Activated naive CD4-positive, alpha-beta T cell treated with anti-CD3 and anti-CD28 coated beads, Interleukin-2, amount 10 ng/mL, durations not matched to agents 7 days and 5 days (primary cell): ENCODE data around the gene KATNBL1.

Source experiments
- CTCF ChIA-PET: fragments of 350-600 bp; sonication (Branson Sonifier 250); formaldehyde crosslinking; loops from one replicate; lab custom pipeline; 2021; ENCODE audit warnings: antibody characterized with exemption; lab: Charles Lee
- DNase-seq: peaks from one replicate; pipeline ENCODE4 v3.0.0-alpha.2; 2020
- H3K27ac Mint-ChIP-seq: one replicate; pipeline ENCODE4 v1.8.0; 2021; ENCODE audit warnings: mild to moderate bottlenecking, moderate library complexity, mixed read lengths
- H3K27me3 Mint-ChIP-seq: one replicate; pipeline ENCODE4 v1.8.0; 2021; ENCODE audit warnings: mild to moderate bottlenecking, mixed read lengths
- H3K36me3 Mint-ChIP-seq: one replicate; pipeline ENCODE4 v1.8.0; 2021; ENCODE audit warnings: mixed read lengths
- H3K4me1 Mint-ChIP-seq: one replicate; pipeline ENCODE4 v1.8.0; 2021; ENCODE audit warnings: mixed read lengths
- H3K4me3 Mint-ChIP-seq: one replicate; pipeline ENCODE4 v1.8.0; 2021; ENCODE audit warnings: mild to moderate bottlenecking, moderate library complexity, mixed read lengths
- H3K9me3 Mint-ChIP-seq: one replicate; pipeline ENCODE4 v1.8.0; 2021; ENCODE audit warnings: mixed read lengths

The KATNBL1 gene

DNA sequence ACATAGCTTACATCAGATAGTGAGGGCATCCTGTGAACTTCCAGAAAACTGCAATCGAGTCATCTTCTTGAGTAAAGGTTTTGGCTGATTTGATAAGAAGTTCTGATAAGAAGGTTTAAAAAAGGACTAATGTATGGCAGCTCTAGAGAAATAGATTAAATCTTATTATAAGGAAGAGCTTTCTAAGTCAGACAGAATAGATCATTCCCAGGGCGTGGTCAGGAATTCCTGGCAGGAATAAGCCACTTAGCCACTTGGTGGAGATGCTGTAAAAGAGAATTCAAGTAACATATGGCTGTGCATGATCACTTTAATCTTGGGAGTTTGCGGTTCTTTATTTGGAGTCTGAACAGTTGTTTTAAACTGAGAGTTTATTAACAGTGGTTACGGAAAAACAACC lies 90.6 kb downstream of the KATNBL1 start:
- Mint-ChIP-seq H3K4me3 (no peak overlapping the region), H3K27me3 (peaks cover 31% of the 10 kb centered on the region), H3K27ac (no peak overlapping the region), H3K36me3 (no peaks in the 10 kb centered on the region), H3K9me3 (no peaks in the 10 kb centered on the region), H3K4me1 (no peaks in the 10 kb centered on the region)
- DNase-seq = no peak
- CTCF ChIA-PET = interaction anchor here (1.3 kb wide), 1 partner anchor 9 kb away, joined by 5 read pairs; no protein-coding TSS in a partner anchor

DNA sequence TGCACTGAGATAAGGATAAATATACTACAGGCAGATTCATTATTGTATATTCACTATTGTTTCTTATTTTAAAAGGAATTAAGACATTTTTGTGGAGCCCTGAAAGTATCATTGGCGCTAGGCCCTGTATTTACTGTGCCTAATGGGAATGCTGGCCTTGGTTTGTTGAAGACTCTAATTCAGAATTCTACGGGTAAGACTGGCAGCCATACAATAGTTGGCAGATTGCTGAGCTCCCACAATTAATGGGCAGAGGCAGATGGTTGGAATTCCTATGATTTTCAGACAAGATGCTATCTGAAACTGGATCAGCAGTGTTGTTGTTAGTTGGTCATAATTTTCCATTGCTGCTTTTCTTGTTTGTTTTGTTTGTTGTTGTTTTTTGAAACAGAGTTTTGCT lies 93.3 kb downstream of the KATNBL1 start:
- Mint-ChIP-seq H3K9me3 (no peaks in the 10 kb centered on the region), H3K27me3 (peaks cover 28% of the 10 kb centered on the region), H3K4me3 (no peak overlapping the region), H3K4me1 (no peaks in the 10 kb centered on the region), H3K27ac (no peak overlapping the region), H3K36me3 (no peaks in the 10 kb centered on the region)
- CTCF ChIA-PET = no interaction called here
- no peak for DNase-seq

- peaks cover 24% of the 10 kb centered on the region for H3K27me3 Mint-ChIP-seq
- H3K27ac Mint-ChIP-seq = no peak overlapping the region
- CTCF ChIA-PET = no interaction called here
- no peaks in the 10 kb centered on the region for H3K36me3 Mint-ChIP-seq
- no peaks in the 10 kb centered on the region for H3K9me3 Mint-ChIP-seq
- peaks cover 5% of the 10 kb centered on the region for H3K4me1 Mint-ChIP-seq
- H3K4me3 Mint-ChIP-seq = no peak overlapping the region
- no peak for DNase-seq
Measured at GRCh38 chr15:34114739-34115138, 95.2 kb downstream of the KATNBL1 start.

DNA sequence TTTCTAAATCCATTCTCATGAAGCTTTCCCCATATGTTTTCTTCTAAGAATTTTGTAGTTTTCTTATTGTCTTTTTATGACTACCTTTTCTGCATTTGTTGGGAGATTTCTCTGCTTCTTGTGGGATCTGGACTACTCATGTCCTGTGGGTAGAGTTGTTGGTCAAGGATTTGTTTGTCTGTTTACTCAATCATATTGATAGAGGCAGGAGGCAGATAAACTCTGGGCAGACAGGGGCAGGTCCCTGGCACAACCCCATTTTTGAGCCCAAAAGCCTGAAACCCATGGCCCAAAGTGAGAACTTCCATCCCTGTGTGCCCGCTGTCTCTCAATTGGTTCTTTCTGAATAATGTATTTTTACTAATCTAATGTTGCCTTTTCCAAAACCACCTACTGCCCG lies 95.7 kb downstream of the KATNBL1 start:
- CTCF ChIA-PET = interaction anchor here (1.5 kb wide), 1 partner anchor 97 kb away, joined by 3 read pairs; no protein-coding TSS in a partner anchor
- DNase-seq = no peak
- Mint-ChIP-seq H3K4me1 (peaks cover 5% of the 10 kb centered on the region), H3K36me3 (no peaks in the 10 kb centered on the region), H3K27ac (no peak overlapping the region), H3K27me3 (peaks cover 24% of the 10 kb centered on the region), H3K9me3 (no peaks in the 10 kb centered on the region), H3K4me3 (no peak overlapping the region)

- CTCF ChIA-PET = interaction anchor here (0.6 to 4.4 kb wide), 5 partner anchors 49 to 1594 kb away, joined by 4 to 29 read pairs (median 4); partner anchors contain the start of gene KATNBL1
- DNase-seq = no peak
- Mint-ChIP-seq H3K27me3 (peaks cover 15% of the 10 kb centered on the region), H3K4me3 (no peak overlapping the region), H3K4me1 (peaks cover 5% of the 10 kb centered on the region), H3K27ac (no peak overlapping the region), H3K9me3 (no peaks in the 10 kb centered on the region), H3K36me3 (no peaks in the 10 kb centered on the region)
Measured at GRCh38 chr15:34111488-34111887, 98.4 kb downstream of the KATNBL1 start.

GRCh38 chr15:34109797-34110663 lies 99.9 kb downstream of the KATNBL1 start:
- Mint-ChIP-seq H3K4me3 (no peak overlapping the region), H3K27ac (no peak overlapping the region), H3K4me1 (peaks cover 5% of the 10 kb centered on the region), H3K36me3 (peaks cover 3% of the 10 kb centered on the region), H3K9me3 (no peaks in the 10 kb centered on the region), H3K27me3 (peaks cover 10% of the 10 kb centered on the region)
- CTCF ChIA-PET = interaction anchor here (0.6 to 4.4 kb wide), 16 partner anchors 9 to 753 kb away, joined by 3 to 29 read pairs (median 5); partner anchors contain the start of genes EMC7, GOLGA8B, KATNBL1 and LPCAT4
- no peak for DNase-seq

- H3K9me3 Mint-ChIP-seq = peaks cover 10% of the 10 kb centered on the region
- CTCF ChIA-PET = no interaction called here
- no peaks in the 10 kb centered on the region for H3K27me3 Mint-ChIP-seq
- peaks cover 17% of the 10 kb centered on the region for H3K36me3 Mint-ChIP-seq
- no peak overlapping the region for H3K4me3 Mint-ChIP-seq
- no peak for DNase-seq
- H3K27ac Mint-ChIP-seq = no peak overlapping the region
- peaks cover 19% of the 10 kb centered on the region for H3K4me1 Mint-ChIP-seq
Measured at GRCh38 chr15:34107315-34107714, 102.6 kb downstream of the KATNBL1 start.

DNA sequence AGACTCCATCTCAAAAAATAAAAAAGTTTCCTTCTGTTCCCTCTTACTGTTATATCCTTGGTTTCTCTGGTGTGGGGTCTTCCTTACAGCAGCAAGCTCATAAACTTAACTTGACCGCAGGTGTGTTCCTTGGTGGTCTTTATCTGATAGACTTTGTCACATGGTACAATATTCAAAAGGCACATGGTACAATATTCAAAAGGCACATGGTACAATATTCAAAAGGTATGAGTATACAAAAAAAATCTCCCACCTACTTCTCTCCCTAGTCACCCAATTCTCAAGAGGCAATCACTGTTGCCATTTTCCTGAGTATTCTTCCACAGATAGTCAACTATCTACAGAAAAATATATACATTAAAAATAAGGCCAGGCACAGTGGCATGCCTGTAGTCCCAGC lies 103.5 kb downstream of the KATNBL1 start:
- no peak for DNase-seq
- Mint-ChIP-seq H3K27me3 (peaks cover 3% of the 10 kb centered on the region), H3K4me1 (peaks cover 24% of the 10 kb centered on the region), H3K9me3 (peaks cover 10% of the 10 kb centered on the region), H3K4me3 (no peak overlapping the region), H3K27ac (no peak overlapping the region), H3K36me3 (peaks cover 24% of the 10 kb centered on the region)
- CTCF ChIA-PET = no interaction called here

- H3K9me3 Mint-ChIP-seq = peaks cover 10% of the 10 kb centered on the region
- H3K4me1 Mint-ChIP-seq = peaks cover 40% of the 10 kb centered on the region
- peaks cover 3% of the 10 kb centered on the region for H3K27me3 Mint-ChIP-seq
- DNase-seq = no peak
- CTCF ChIA-PET = interaction anchor here (1.3 to 1.8 kb wide), 2 partner anchors 107 to 485 kb away, joined by 3 to 4 read pairs; partner anchors contain the start of gene KATNBL1
- H3K36me3 Mint-ChIP-seq = peaks cover 29% of the 10 kb centered on the region
- H3K27ac Mint-ChIP-seq = peak overlapping the region; percentile 95
- H3K4me3 Mint-ChIP-seq = peak overlapping the region; percentile 97
Measured at GRCh38 chr15:34102175-34102925, 107.5 kb downstream of the KATNBL1 start.

DNA sequence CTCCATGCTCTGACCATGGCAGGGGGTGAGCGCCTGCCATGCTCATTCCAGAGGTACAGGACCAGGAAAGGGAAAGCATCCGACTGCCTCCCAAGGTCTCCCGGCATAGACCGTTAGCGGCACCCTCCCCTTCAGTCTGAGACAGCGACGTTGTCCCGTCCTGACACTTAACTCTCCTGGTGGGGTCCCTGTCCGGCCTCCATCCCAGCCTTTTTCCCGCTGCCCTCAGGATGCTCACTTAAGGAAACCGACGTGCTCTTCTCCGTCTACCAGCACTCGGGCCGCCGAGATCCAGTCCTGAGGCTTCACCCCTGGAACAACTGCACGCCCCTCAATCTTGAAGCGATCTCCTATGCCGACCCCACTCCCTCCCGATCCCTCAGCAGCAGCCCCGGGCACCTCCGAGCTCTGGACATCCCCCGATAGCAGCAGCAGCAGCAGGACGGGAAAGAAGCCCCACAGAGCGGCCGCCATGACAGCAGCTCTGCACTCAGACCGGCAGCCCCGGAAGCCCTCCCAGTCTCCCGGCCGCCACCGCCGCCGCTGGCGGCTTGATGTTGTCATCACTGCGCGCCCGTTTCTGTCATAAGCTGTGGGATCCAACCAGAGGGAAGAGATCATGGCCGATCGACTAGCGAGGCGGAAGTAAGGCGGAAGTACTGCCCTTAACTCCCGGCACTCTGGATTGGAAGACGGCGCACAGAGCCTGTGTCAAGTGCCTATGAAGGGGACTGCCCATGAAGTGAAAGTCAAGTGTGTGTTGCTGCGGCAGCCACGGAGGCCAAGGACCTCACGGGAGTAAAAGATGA lies 108.3 kb downstream of the KATNBL1 start, which contains the start of the genes EMC7 and PGBD4:
TSS of gene EMC7 (minus strand) at position 497 of the 809 bp plus-strand sequence. CDS start at position 474, 23 bp downstream.
TSS of gene PGBD4 (plus strand) at position 718 of the 809 bp plus-strand sequence. CDS start 449 bp downstream, outside the sequence.
- H3K4me3 Mint-ChIP-seq = peak within 1 kb of the TSS; percentile 97
- CTCF ChIA-PET = interaction anchor here (0.8 to 1.8 kb wide), 3 partner anchors 8 to 267 kb away, joined by 3 read pairs; partner anchors contain the start of gene KATNBL1
- DNase-seq = peak; percentile 100
- H3K9me3 Mint-ChIP-seq = peaks cover 10% of the 10 kb centered on the region
- peaks cover 3% of the 10 kb centered on the region for H3K27me3 Mint-ChIP-seq
- H3K27ac Mint-ChIP-seq = peak within 1 kb of the TSS; percentile 95
- H3K36me3 Mint-ChIP-seq = peaks cover 29% of the 10 kb centered on the region
- H3K4me1 Mint-ChIP-seq = peaks cover 41% of the 10 kb centered on the region

DNA sequence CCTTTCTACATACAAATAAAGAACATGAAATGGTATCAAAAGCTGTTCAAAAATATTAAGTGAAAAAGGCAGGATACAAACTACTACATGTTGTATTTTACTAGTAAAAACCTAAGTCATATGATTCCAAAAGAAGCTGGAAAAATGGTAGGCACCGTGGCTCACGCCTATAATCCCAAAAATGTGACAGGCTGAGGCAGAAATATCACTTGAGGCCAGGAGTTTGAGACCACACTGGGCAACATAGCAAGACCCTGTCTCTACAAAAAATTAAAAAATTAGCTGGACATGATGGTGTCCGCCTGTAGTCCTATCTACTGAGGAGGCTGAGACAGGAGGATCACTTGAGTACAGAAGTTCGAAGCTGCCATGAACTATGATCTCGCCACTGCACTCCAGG lies 110.0 kb downstream of the KATNBL1 start:
- CTCF ChIA-PET = no interaction called here
- H3K9me3 Mint-ChIP-seq = peaks cover 10% of the 10 kb centered on the region
- DNase-seq = no peak
- peaks cover 41% of the 10 kb centered on the region for H3K4me1 Mint-ChIP-seq
- peaks cover 3% of the 10 kb centered on the region for H3K27me3 Mint-ChIP-seq
- peak overlapping the region; percentile 49 for H3K4me3 Mint-ChIP-seq
- peak overlapping the region; percentile 55 for H3K27ac Mint-ChIP-seq
- peaks cover 30% of the 10 kb centered on the region for H3K36me3 Mint-ChIP-seq
